Measurements from ENCODE around the gene DMD. TPM values are rescaled to one million over a fixed set of nuclear protein-coding genes. Genes with fewer than 3 reads are reported as not detected.

Gene DMD
- total and polyA plus RNA-seq, 12 donors = 28.5 to 228 (median 168) TPM

DNA sequence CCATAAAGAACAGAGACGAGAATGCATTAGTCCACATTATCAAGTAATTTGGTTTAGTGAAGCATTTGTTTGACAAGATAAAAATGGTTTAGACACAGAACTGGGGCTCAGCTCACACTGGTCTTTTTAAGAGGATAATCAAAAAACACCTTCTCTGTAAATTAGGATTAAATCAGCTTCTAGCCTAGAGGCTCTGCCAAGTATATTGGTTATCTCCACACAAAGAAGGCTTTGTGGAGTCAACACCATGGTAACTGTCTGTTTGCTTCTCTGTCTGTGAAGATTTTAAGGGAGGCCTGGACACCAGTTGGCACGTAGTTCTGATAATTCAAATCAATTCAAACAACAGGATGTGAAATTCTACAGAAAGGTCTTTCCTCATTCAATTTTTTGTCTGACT is 687.0 kb downstream of the DMD start:
- ATAC-seq (peak in 1 of 8 donors; percentile 53), DNase-seq (no peak)
- H3K4me1 ChIP-seq = peaks cover 0 to 9% (median 0%) of the 10 kb centered on the region in 9 donors
- no peak overlapping the region for H3K4me3 ChIP-seq
- intact Hi-C loops (cut with DNase I) = no loop called here
- no peaks in the 10 kb centered on the region for H3K36me3 ChIP-seq
- H3K27me3 ChIP-seq = no peaks in the 10 kb centered on the region
- TF ChIP-seq, protein P1, sequence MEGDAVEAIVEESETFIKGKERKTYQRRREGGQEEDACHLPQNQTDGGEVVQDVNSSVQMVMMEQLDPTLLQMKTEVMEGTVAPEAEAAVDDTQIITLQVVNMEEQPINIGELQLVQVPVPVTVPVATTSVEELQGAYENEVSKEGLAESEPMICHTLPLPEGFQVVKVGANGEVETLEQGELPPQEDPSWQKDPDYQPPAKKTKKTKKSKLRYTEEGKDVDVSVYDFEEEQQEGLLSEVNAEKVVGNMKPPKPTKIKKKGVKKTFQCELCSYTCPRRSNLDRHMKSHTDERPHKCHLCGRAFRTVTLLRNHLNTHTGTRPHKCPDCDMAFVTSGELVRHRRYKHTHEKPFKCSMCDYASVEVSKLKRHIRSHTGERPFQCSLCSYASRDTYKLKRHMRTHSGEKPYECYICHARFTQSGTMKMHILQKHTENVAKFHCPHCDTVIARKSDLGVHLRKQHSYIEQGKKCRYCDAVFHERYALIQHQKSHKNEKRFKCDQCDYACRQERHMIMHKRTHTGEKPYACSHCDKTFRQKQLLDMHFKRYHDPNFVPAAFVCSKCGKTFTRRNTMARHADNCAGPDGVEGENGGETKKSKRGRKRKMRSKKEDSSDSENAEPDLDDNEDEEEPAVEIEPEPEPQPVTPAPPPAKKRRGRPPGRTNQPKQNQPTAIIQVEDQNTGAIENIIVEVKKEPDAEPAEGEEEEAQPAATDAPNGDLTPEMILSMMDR (IDR thresholded peaks at IDR 0.05) = no peak
- no peak overlapping the region for H3K27ac ChIP-seq
- no peaks in the 10 kb centered on the region for H3K9me3 ChIP-seq
- WGBS, 2 donors = 24 to 40% methylated on average over 2 of the region's 2 CpGs

DNA sequence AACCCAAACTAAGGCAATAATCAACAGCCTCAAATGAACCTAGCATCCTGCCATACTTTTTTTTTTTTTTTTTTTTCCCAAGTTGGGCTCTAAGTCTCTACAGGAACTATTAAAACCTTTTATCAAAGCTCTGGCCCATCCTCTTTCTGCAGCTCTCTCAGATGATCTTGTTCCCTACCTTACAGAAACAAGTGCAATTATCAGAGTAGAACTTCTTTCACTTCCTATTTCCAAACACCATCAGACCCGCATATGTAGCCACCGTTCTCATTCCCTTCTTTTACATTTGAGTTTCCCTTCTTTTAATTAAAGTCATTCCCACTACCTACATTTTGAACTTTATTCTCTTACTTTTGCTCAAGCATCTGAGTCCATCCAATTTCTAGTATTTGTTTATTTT is 690.6 kb downstream of the DMD start:
- Histone ChIP-seq H3K27ac (no peak overlapping the region), H3K9me3 (no peaks in the 10 kb centered on the region), H3K36me3 (no peaks in the 10 kb centered on the region), H3K4me3 (no peak overlapping the region), H3K27me3 (no peaks in the 10 kb centered on the region), H3K4me1 (peaks cover 0 to 9% (median 0%) of the 10 kb centered on the region in 9 donors)
- ATAC-seq = no peak
- intact Hi-C loops (cut with DNase I) = no loop called here
- no peak for DNase-seq
- TF ChIP-seq, protein P1 (IDR thresholded peaks at IDR 0.05) = no peak
- 93 to 96% methylated on average over 2 of the region's 2 CpGs for WGBS, 2 donors

GRCh38 chrX:32514986-32515385 is 696.4 kb downstream of the DMD start:
- ATAC-seq (no peak), DNase-seq (no peak)
- no peaks in the 10 kb centered on the region for H3K4me1 ChIP-seq
- H3K4me3 ChIP-seq = no peak overlapping the region
- intact Hi-C loops (cut with DNase I) = no loop called here
- no peaks in the 10 kb centered on the region for H3K36me3 ChIP-seq
- H3K27ac ChIP-seq = no peak overlapping the region
- TF ChIP-seq, protein P1 (IDR thresholded peaks at IDR 0.05) = no peak
- WGBS, 2 donors = 71 to 77% methylated on average over 5 of the region's 5 CpGs
- H3K9me3 ChIP-seq = no peaks in the 10 kb centered on the region
- no peaks in the 10 kb centered on the region for H3K27me3 ChIP-seq

- H3K36me3 ChIP-seq = no peaks in the 10 kb centered on the region
- ATAC-seq (no peak), DNase-seq (no peak)
- TF ChIP-seq, protein P1 (IDR thresholded peaks at IDR 0.05) = no peak
- H3K4me1 ChIP-seq = no peaks in the 10 kb centered on the region
- no peaks in the 10 kb centered on the region for H3K9me3 ChIP-seq
- WGBS, 2 donors = 69 to 79% methylated on average over 3 of the region's 3 CpGs
- H3K27ac ChIP-seq = no peak overlapping the region
- no peak overlapping the region for H3K4me3 ChIP-seq
- intact Hi-C loops (cut with DNase I) = no loop called here
- peaks cover 0 to 19% (median 0%) of the 10 kb centered on the region in 7 donors for H3K27me3 ChIP-seq
These were observed 709.7 kb downstream of the DMD start for GRCh38 chrX:32501606-32502005.
